ENCODE measurements around the gene CHCHD4.

CHCHD4 gene

GRCh38 chr3:14126887-14127505, 2.3 kb upstream of the CHCHD4 start:
- TF ChIP-seq CTCF (IDR thresholded peaks at IDR 0.05), result no peak

- TF ChIP-seq CTCF (IDR thresholded peaks at IDR 0.05), result no peak
Measured at GRCh38 chr3:14126017-14126886, 1.6 kb upstream of the CHCHD4 start.

- peak; percentile 23; the same call in 1 of the 2 replicates for TF ChIP-seq CTCF (IDR thresholded peaks at IDR 0.05)
Measured at GRCh38 chr3:14125193-14126016, 735 bp upstream of the CHCHD4 start.

GRCh38 chr3:14124223-14124614, 451 bp downstream of the CHCHD4 start:
- no peak for TF ChIP-seq CTCF (IDR thresholded peaks at IDR 0.05)

DNA sequence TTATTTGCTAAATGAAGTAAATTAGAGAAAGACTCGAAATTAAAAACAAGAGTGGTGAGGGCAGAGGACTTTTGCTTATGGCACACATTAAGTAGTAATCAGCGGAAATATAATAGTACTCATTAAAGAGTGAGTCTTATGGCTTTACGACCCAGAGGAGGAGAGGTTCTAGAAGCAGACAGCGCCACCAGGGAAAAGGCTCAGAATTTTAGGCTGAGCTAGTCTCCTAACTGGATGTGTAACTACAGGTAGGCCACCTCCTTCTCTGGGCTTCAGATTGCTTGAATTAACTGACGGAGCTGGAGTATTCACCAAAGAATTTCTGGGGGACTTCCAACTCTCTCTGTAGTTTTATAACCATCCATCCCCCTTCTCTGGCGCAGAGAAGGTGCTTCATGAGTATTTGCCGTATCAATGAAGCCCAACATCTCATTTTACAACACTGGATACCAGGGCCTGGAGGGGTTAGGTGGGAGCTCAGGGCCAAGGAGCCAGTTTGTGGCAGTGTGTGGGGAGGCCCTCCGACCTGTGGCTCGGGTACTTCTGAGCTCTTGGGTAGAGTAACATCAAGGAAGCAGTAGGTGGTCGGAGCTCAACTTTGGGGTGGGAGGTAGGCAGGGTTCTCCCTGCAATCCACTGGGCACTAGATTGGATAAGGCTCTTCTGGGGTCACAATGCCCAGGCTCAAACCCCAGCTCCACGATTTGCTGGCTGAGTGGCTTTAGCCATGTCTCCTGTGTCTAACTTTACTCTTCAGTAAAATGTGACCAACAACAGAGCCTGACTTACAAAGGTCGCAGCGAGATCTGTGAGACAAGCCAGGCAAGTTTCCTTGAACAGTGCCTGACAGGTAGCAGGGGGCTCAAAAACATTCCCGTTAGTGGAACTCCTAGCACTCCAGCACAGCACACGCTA, 1.1 kb downstream of the CHCHD4 start:
- no peak; the same call in 1 of the 2 replicates for TF ChIP-seq CTCF (IDR thresholded peaks at IDR 0.05)

GRCh38 chr3:14122301-14122700, 2.4 kb downstream of the CHCHD4 start:
- TF ChIP-seq CTCF (IDR thresholded peaks at IDR 0.05), result no peak
